GM18498 (cell line): Measurements from ENCODE around the gene EPO.

Experiments
- ATAC-seq: cut with Tn5 transposase; IDR thresholded peaks from one replicate; pipeline ENCODE4 v1.9.1; 2021; ENCODE audit warnings: mild to moderate bottlenecking, moderate library complexity; ENCODE audit not compliant: unreplicated experiment

Gene EPO

GRCh38 chr7:100682991-100683658 lies 37.1 kb upstream of the EPO start:
- ATAC-seq, result no peak

DNA sequence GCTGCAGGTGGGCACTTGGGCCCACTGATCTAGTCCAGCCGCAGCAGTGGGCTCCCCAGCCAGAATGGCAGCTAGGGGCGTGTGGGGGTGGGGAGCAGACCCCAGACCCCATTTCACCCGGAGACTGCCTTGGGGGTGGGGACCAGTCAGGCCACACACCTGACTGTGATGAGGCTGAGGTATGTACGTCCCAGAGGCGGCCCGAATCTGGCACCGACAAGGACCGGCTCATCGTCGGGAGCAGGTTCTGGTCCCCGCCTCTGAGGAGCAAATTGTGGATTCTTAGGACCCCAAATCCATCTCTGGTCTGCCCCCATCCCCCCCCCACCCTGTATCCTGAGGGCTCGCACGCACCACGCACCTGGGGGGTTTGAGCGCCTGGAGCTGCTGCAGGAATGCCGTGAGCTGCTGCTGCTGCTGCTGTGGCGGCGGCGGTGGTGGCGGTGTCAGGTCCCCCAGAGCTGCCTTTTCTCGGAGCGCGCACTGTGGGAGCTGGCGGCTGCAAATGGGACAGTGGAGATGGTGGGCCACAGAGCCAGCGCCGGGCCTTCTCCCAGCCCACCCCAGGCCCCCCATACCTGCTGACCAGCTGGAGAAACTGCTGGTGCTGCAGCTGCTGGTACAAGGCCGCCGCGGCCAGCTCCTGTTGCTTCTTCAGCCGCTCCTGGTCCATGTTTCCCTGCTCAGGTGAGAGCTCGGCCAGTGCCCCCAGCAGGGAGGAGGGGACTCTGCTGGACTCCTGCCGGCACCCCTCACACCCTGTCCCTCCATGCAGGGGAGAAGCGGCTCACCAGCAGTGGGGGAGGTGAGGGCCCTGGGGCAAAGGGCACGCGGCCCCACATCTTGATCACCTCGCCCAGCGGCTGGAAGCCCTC lies 36.4 kb upstream of the EPO start:
- ATAC-seq, result no peak

DNA sequence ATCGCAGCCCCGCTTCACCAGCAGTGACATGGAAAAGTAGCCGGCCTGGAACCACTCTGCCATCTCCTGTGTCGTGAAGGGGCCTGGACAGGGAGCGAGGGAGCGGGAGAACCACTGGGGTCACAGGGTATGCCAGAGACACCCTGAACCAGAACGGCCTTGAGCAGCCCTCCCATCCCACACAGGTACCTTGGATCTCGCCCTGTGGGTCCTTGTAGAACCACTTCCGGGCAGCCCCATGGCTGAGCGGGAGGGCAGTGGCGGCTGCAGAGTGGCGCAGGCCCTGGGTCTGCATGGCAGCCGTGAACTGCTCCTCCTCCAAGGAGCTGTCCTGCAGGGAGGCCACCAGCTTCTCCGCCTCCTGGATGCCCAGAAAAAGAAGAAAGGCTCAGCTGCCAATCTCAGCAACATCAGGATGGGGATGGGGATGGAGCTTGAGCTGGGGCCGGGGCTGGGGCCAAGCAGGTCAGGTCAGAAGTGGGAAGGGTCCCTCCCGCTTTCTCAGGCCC lies 35.7 kb upstream of the EPO start:
- no peak for ATAC-seq

- no peak for ATAC-seq
Measured at GRCh38 chr7:100685049-100685605, 35.1 kb upstream of the EPO start.

DNA sequence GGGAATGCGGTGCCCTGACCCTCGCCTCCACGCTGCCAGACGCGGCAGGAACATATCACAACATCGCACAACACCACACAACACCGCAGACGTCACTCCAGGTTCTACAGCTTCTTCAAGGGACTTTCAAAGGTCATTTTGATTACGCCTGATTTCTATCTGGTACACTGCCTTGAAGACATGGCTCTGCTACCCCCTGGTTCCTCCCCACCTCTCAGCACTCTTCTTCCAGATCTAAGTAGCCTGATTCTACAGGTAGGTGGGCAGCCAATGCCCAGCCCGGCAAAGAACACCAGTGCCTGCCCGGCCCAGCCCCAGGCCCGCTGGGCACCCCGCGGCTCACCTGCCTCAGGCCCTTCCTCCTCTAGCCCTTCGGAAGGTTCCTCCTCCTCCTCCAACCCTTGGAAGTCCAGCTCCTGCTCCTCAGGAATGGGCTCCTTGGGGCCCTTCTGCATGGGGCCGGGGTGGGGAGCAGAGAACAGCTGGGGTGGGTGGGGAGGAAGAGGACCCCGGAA lies 34.6 kb upstream of the EPO start:
- ATAC-seq, result no peak

GRCh38 chr7:100686201-100686821 lies 34.0 kb upstream of the EPO start:
- no peak for ATAC-seq

DNA sequence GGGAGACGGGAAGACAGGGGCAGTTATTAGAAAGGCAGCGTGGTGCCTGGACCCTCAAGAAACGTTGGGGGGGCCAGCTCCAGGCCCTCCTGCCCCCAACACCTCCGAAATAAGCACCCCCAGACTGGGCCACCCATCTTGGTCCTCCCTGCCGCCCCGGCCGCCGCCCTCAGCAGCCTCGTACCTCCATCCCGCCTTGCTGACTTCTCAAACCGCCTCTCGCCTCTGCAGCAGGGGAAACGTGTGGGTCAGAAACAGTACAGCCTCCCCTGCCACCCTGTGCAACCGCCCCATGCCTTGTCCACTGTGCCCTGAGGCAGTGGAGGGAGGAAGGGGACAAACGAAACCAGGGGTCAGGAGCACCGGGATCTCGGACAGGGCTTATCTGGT lies 33.5 kb upstream of the EPO start:
- no peak for ATAC-seq

GRCh38 chr7:100687261-100687660 lies 33.0 kb upstream of the EPO start:
- ATAC-seq, result no peak

- no peak for ATAC-seq
Measured at GRCh38 chr7:100687751-100688300, 32.4 kb upstream of the EPO start.

DNA sequence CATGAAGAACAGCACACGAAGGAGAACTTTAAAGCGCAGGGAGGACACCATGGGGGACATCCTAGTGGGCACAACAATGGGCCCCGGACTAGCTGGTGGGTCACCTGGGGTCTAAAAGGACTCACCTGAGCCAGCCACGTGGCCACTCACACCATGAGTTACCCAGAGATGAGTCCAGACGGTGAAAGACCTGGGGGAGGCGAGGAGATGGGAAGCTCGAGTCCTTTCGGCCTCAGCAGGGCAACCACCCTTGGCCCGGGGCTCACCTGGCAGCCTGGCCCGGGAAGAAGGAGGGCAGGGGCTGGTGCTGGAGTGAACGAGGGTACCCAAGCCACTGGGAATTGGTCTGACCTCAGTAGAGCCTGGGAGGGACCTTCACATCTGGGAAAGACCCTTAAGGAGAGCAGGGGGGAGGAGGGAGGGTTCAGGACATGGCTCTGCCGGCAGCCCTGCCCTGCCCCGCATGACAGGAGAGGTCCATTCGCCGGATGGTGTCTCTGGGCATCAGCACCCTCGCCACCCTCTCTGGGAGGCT lies 31.9 kb upstream of the EPO start:
- no peak for ATAC-seq

DNA sequence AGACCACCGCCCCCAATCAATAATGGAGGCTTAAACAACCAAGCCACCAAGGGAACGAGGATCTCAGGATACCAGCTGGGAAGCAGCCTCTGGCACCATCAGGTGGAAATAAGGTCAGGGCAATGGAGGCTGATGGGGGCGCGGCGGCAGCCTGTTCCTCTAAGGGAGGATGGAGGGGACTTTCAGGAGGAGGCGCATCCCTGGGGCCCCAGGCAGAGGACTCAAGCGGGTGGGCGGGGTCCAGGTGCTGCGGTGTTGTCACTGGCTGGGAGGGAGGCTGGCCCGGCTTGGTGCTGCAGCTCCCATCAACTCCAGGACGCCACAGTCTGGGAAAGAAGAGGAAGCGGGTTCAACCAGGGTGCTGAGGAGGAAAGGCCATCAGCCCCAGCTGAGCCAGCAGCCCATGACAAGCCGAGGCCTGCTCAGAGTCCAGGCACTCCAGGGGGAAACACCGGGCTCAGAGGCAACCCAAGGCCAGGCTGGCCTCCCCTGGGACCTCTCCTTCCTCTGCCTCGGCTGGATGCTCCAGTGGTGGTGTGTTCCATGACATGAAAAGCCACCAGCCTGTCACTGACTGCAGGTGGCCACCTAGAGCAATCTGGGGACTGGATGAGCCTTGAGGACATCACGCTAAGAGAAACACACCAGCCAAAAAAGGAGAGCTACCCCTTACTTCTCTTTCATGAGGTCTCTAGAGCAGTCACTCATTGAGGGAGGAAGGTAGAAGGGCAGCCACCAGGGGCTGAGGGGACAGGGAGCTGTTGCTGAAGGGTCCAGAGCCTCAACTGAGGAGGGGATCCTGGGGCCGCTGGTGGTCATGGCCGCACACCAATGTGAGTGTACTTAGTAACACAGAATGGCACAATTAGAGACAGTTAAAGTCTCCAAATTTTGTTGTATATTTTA lies 30.8 kb upstream of the EPO start:
- ATAC-seq, result no peak

- ATAC-seq, result peak; percentile 34
Measured at GRCh38 chr7:100691676-100692577, 28.3 kb upstream of the EPO start.

GRCh38 chr7:100692578-100692961 lies 27.7 kb upstream of the EPO start:
- no peak for ATAC-seq

- ATAC-seq, result peak; percentile 33
Measured at GRCh38 chr7:100693312-100694097, 26.8 kb upstream of the EPO start.

DNA sequence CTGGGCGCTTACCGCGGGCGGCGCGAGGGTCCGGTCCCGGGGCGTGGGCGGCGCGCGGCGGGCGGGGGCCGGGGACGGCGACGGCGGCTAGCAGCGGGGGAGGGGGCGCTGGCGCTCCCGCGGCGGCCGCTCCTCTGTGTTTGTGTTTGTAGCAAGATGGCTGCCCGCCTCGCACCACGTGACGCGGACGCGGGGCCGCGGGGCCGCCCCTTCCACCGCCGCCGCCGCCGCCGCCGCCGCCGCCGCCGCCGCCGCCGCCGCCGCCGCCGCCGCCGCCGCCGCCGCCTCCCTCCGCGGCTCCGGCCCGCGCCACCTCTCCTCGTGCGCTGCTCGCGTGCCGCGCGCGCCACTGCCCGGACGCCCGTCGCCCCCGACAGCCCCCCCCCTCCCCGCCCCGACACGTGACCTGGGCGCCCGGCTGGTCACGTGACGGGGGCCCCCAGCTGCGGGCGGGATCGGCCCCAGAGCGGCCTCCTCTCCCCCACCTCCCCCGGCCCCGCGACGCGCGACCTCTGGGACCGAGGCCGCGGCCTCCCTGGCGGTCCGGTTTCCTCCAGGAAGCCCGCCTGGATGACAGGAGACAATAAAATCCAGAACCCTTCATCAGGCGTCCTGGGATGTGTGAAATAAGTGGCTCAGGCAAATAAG lies 26.0 kb upstream of the EPO start, which contains the start of gene GIGYF1:
GIGYF1 (minus strand) TSS at position 153 of the 648 bp plus-strand sequence. CDS start 6,012 bp downstream, outside the sequence.
- ATAC-seq, result peak; percentile 60

GRCh38 chr7:100696123-100696521 lies 24.1 kb upstream of the EPO start:
- no peak for ATAC-seq

DNA sequence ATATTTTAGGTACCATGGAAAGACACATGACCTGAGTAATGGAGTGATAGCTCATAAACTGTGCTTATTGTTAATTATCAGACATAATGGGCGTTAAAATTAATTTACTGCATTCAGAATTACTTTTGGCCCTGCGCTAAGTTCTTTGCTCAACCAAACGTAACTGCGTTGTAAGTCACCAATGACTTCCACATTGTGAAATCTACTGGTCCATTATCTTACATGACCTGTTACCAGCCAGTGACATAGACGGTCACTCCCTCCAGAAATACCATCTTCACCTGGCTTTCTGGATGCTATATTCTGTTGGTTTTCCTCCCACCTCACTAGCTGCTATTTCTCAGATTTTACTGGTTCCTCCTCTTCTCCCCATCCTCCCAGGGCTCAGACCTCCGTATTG lies 21.2 kb upstream of the EPO start:
- ATAC-seq, result no peak
